ENCODE measurements around the gene SLMAP. TPM values are rescaled to one million over a fixed set of nuclear protein-coding genes. Genes with fewer than 3 reads are reported as not detected.

The SLMAP gene
- total RNA-seq, 1 donor from 2014 or later, result 57.1 TPM

DNA sequence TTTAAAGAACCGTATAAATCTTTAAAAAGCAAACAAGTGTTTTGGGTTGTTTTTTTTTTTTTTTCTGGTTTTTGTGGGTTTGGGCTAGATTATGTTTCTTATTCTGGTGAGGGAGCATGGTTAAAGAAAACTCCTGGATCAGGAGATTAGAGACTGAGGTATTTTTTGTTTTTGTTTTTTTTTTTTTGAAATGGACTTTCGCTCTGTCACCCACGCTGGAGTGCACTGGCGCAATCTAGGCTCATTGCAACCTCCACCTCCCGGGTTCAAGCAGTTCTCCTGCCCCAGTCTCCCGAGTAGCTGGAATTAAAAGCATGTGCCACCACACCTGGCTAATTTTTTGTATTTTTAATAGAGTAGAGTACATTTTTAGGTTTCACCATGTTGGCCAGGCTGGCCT lies 95.2 kb downstream of the SLMAP start:
- DNase-seq, result no peak
- ChIA-PET POLR2A (no interaction called here), CTCF (interaction anchor here (0.6 kb wide), 1 partner anchor 749 kb away, joined by 3 read pairs; no protein-coding TSS in a partner anchor)
- H3K36me3 Mint-ChIP-seq (ENCODE audit: low read depth), result peaks cover 22% of the 10 kb centered on the region
- H3K9me3 Mint-ChIP-seq, result no peaks in the 10 kb centered on the region
- intact Hi-C loops (cut with micrococcal nuclease), result loop anchor here (10.0 kb wide), 1 partner anchor 187 kb away; no protein-coding TSS in a partner anchor
- ATAC-seq (ENCODE audit: low read depth), result no peak
- H3K27ac Mint-ChIP-seq, result no peak overlapping the region
- H3K4me1 Mint-ChIP-seq, result no peaks in the 10 kb centered on the region
- TF ChIP-seq, protein P1, sequence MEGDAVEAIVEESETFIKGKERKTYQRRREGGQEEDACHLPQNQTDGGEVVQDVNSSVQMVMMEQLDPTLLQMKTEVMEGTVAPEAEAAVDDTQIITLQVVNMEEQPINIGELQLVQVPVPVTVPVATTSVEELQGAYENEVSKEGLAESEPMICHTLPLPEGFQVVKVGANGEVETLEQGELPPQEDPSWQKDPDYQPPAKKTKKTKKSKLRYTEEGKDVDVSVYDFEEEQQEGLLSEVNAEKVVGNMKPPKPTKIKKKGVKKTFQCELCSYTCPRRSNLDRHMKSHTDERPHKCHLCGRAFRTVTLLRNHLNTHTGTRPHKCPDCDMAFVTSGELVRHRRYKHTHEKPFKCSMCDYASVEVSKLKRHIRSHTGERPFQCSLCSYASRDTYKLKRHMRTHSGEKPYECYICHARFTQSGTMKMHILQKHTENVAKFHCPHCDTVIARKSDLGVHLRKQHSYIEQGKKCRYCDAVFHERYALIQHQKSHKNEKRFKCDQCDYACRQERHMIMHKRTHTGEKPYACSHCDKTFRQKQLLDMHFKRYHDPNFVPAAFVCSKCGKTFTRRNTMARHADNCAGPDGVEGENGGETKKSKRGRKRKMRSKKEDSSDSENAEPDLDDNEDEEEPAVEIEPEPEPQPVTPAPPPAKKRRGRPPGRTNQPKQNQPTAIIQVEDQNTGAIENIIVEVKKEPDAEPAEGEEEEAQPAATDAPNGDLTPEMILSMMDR (IDR thresholded peaks at IDR 0.05), result no peak
- H3K27me3 Mint-ChIP-seq, result no peaks in the 10 kb centered on the region
- H3K4me3 Mint-ChIP-seq, result no peak overlapping the region

- intact Hi-C loops (cut with micrococcal nuclease), result loop anchor here (1.0 to 10.0 kb wide), 2 partner anchors 188 to 456 kb away; no protein-coding TSS in a partner anchor
- Mint-ChIP-seq H3K4me1 (no peaks in the 10 kb centered on the region), H3K9me3 (no peaks in the 10 kb centered on the region), H3K27ac (no peak overlapping the region), H3K4me3 (no peak overlapping the region), H3K36me3 (ENCODE audit: low read depth) (peaks cover 26% of the 10 kb centered on the region), H3K27me3 (no peaks in the 10 kb centered on the region)
- ChIA-PET POLR2A (no interaction called here), CTCF (interaction anchor here (0.7 to 2.8 kb wide), 3 partner anchors 9 to 457 kb away, joined by 3 to 12 read pairs (median 3); no protein-coding TSS in a partner anchor)
- ATAC-seq (ENCODE audit: low read depth) (no peak), DNase-seq (no peak)
- TF ChIP-seq, protein P1 (IDR thresholded peaks at IDR 0.05), result no peak
Measured at GRCh38 chr3:57852896-57853295, 96.8 kb downstream of the SLMAP start.

GRCh38 chr3:57855281-57855680 lies 99.2 kb downstream of the SLMAP start:
- H3K36me3 Mint-ChIP-seq (ENCODE audit: low read depth), result peaks cover 41% of the 10 kb centered on the region
- no peaks in the 10 kb centered on the region for H3K4me1 Mint-ChIP-seq
- H3K4me3 Mint-ChIP-seq, result no peak overlapping the region
- DNase-seq (no peak), ATAC-seq (ENCODE audit: low read depth) (no peak)
- H3K9me3 Mint-ChIP-seq, result no peaks in the 10 kb centered on the region
- no peaks in the 10 kb centered on the region for H3K27me3 Mint-ChIP-seq
- H3K27ac Mint-ChIP-seq, result no peak overlapping the region
- ChIA-PET POLR2A (no interaction called here), CTCF (interaction anchor here (1.3 to 1.8 kb wide), 2 partner anchors 23 to 457 kb away, joined by 3 to 10 read pairs; no protein-coding TSS in a partner anchor)
- intact Hi-C loops (cut with micrococcal nuclease), result loop anchor here (10.0 kb wide), 1 partner anchor 190 kb away; no protein-coding TSS in a partner anchor
- TF ChIP-seq, protein P1 (IDR thresholded peaks at IDR 0.05), result no peak

- TF ChIP-seq, protein P1 (IDR thresholded peaks at IDR 0.05), result no peak
- ChIA-PET CTCF (interaction anchor here (0.6 to 1.8 kb wide), 6 partner anchors 10 to 458 kb away, joined by 3 to 10 read pairs (median 4); no protein-coding TSS in a partner anchor), POLR2A (interaction anchor here (0.6 kb wide), 1 partner anchor 110 kb away, joined by 3 read pairs; no protein-coding TSS in a partner anchor)
- H3K27me3 Mint-ChIP-seq, result no peaks in the 10 kb centered on the region
- no peak overlapping the region for H3K4me3 Mint-ChIP-seq
- H3K36me3 Mint-ChIP-seq (ENCODE audit: low read depth), result peaks cover 40% of the 10 kb centered on the region
- H3K4me1 Mint-ChIP-seq, result no peaks in the 10 kb centered on the region
- ATAC-seq (ENCODE audit: low read depth) (no peak), DNase-seq (no peak)
- no peaks in the 10 kb centered on the region for H3K9me3 Mint-ChIP-seq
- intact Hi-C loops (cut with micrococcal nuclease), result loop anchor here (2.0 to 10.0 kb wide), 2 partner anchors 191 to 685 kb away; no protein-coding TSS in a partner anchor
- no peak overlapping the region for H3K27ac Mint-ChIP-seq
Measured at GRCh38 chr3:57855943-57856342, 99.8 kb downstream of the SLMAP start.

GRCh38 chr3:57856675-57857074 lies 100.6 kb downstream of the SLMAP start:
- POLR2A ChIA-PET, result interaction anchor here (0.6 kb wide), 1 partner anchor 243 kb away, joined by 8 read pairs; no protein-coding TSS in a partner anchor
- TF ChIP-seq, protein P1 (IDR thresholded peaks at IDR 0.05), result no peak
- DNase-seq, result no peak
- Mint-ChIP-seq H3K9me3 (no peaks in the 10 kb centered on the region), H3K27ac (no peak overlapping the region), H3K27me3 (no peaks in the 10 kb centered on the region), H3K36me3 (ENCODE audit: low read depth) (peaks cover 39% of the 10 kb centered on the region), H3K4me1 (no peaks in the 10 kb centered on the region), H3K4me3 (no peak overlapping the region)
- no peak for ATAC-seq (ENCODE audit: low read depth)
- intact Hi-C loops (cut with micrococcal nuclease), result loop anchor here (2.0 to 10.0 kb wide), 2 partner anchors 192 to 686 kb away; no protein-coding TSS in a partner anchor
- CTCF ChIA-PET, result interaction anchor here (1.1 to 1.8 kb wide), 3 partner anchors 24 to 459 kb away, joined by 3 to 10 read pairs (median 4); no protein-coding TSS in a partner anchor

Measured in activated B cell treated with CpG ODN at 0.5 μM for 24 hours (primary cell).